HEK293 (cell line): ENCODE measurements around the gene TAOK3.

ENCODE experiments used
- CTCF ChIA-PET: fragments of 350-600 bp; formaldehyde crosslinking; extraction: SDS; loops from one replicate; lab custom pipeline; 2021; ENCODE audit warnings: antibody characterized with exemption; lab: Yijun Ruan, JAX
- POLR2A ChIA-PET: fragments of 300-600 bp; formaldehyde crosslinking; extraction: SDS; loops from one replicate; lab custom pipeline; 2020; ENCODE audit warnings: antibody characterized with exemption, inconsistent platforms; lab: Yijun Ruan, JAX
- H3K27ac ChIP-seq: fragments of 200-500 bp; sonication (Bioruptor generic); 2 replicates; pipeline ENCODE4 v1.5.1; 2014; ENCODE audit warnings: low read depth, low read length, control low read depth, inconsistent platforms; ENCODE audit errors: extremely low read depth
- H3K36me3 ChIP-seq, 2 experiments: fragments of 200-500 bp in 1 of 2; sonication (Bioruptor generic) in 1 of 2; 1 replicate in 1 of 2; 2 replicates in 1 of 2; pipeline ENCODE4 v1.5.1; 2014 to 2017; ENCODE audit warnings: inconsistent platforms in 2 of 2, low read length in 2 of 2; ENCODE audit not compliant: control insufficient read depth in 2 of 2, insufficient read depth in 1 of 2
- H3K4me1 ChIP-seq: fragments of 200-500 bp; sonication (Bioruptor generic); 2 replicates; pipeline ENCODE4 v1.5.1; 2014; ENCODE audit warnings: mild to moderate bottlenecking, low read length, inconsistent platforms; ENCODE audit not compliant: control insufficient read depth, insufficient read depth
- H3K4me3 ChIP-seq: 2 replicates; pipeline ENCODE4 v1.5.1; 2011; ENCODE audit warnings: low read depth, mild to moderate bottlenecking, control low read depth, low read length, moderate library complexity
- H3K9me3 ChIP-seq: fragments of 200-500 bp; sonication (Bioruptor generic); 2 replicates; pipeline ENCODE4 v1.5.1; 2014; ENCODE audit warnings: low read depth, low read length, inconsistent platforms; ENCODE audit not compliant: control insufficient read depth, insufficient read depth
- KLF16 ChIP-seq: fragments of 450-650 bp; formaldehyde crosslinking; IDR thresholded peaks from 2 replicates; pipeline ENCODE4 v1.5.1; 2017; ENCODE audit warnings: missing biosample characterization, missing genetic modification characterization
- MYNN ChIP-seq: fragments of 450-650 bp; formaldehyde crosslinking; IDR thresholded peaks from 2 replicates; pipeline ENCODE4 v1.5.1; 2016; ENCODE audit warnings: missing biosample characterization, missing genetic modification characterization, borderline replicate concordance
- ZBTB48 ChIP-seq: fragments of 450-650 bp; formaldehyde crosslinking; IDR thresholded peaks from 2 replicates; pipeline ENCODE4 v1.5.1; 2016; ENCODE audit warnings: missing biosample characterization, missing genetic modification characterization
- ZNF214 ChIP-seq: fragments of 450-650 bp; formaldehyde crosslinking; IDR thresholded peaks from 2 replicates; pipeline ENCODE4 v1.5.1; 2017; ENCODE audit warnings: missing biosample characterization, mild to moderate bottlenecking, missing genetic modification characterization, borderline replicate concordance
- TF ChIP-seq, protein P1 (sequence below): fragments of 450-650 bp; formaldehyde crosslinking; IDR thresholded peaks from 2 replicates; pipeline ENCODE4 v1.5.1; 2016; ENCODE audit warnings: missing biosample characterization, missing genetic modification characterization
- TF ChIP-seq, protein P2 (sequence below): fragments of 450-650 bp; formaldehyde crosslinking; IDR thresholded peaks from 2 replicates; pipeline ENCODE4 v1.5.1; 2016; ENCODE audit warnings: missing biosample characterization, missing genetic modification characterization
- TF ChIP-seq, protein P3 (sequence below): fragments of 450-650 bp; formaldehyde crosslinking; IDR thresholded peaks from 2 replicates; pipeline ENCODE4 v1.5.1; 2016; ENCODE audit warnings: missing biosample characterization, missing genetic modification characterization
- TF ChIP-seq, protein P4 (sequence below): fragments of 450-650 bp; formaldehyde crosslinking; IDR thresholded peaks from 2 replicates; pipeline ENCODE4 v1.5.1; 2016; ENCODE audit warnings: missing biosample characterization, missing genetic modification characterization
- TF ChIP-seq, protein P5 (sequence below): fragments of 450-650 bp; formaldehyde crosslinking; IDR thresholded peaks from 2 replicates; pipeline ENCODE4 v1.5.1; 2016; ENCODE audit warnings: missing biosample characterization, missing genetic modification characterization
- TF ChIP-seq, protein P6 (sequence below): fragments of 450-650 bp; formaldehyde crosslinking; conservative IDR thresholded peaks from 2 replicates; pipeline ENCODE4 v1.5.1; 2016; ENCODE audit warnings: low read depth, missing biosample characterization, missing genetic modification characterization

TAOK3 gene

DNA sequence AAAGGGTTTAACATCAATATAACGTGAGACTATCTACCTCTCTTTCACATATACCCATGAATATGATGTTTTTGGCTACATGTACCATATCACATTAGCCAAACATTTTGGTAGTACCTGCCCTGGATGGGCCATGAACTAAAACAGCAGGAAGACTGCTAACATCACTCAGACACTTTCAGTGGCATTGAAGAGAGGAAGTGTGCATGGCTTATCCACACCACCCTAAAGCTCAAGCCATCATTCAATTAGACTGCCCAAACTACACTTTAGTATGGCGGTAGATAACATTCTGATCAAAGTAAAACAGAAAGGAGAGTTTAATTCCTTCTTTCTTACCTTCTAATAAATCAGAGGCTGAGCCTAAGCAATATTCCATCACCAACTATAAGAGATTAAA lies 133.8 kb downstream of the TAOK3 start:
- TF ChIP-seq KLF16 (tag by site-specific recombination), result no peak
- TF ChIP-seq, protein P1, sequence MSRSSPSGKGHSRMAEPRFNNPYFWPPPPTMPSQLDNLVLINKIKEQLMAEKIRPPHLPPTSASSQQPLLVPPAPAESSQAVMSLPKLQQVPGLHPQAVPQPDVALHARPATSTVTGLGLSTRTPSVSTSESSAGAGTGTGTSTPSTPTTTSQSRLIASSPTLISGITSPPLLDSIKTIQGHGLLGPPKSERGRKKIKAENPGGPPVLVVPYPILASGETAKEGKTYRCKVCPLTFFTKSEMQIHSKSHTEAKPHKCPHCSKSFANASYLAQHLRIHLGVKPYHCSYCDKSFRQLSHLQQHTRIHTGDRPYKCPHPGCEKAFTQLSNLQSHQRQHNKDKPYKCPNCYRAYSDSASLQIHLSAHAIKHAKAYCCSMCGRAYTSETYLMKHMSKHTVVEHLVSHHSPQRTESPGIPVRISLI (tag by site-specific recombination), result no peak
- TF ChIP-seq, protein P2, sequence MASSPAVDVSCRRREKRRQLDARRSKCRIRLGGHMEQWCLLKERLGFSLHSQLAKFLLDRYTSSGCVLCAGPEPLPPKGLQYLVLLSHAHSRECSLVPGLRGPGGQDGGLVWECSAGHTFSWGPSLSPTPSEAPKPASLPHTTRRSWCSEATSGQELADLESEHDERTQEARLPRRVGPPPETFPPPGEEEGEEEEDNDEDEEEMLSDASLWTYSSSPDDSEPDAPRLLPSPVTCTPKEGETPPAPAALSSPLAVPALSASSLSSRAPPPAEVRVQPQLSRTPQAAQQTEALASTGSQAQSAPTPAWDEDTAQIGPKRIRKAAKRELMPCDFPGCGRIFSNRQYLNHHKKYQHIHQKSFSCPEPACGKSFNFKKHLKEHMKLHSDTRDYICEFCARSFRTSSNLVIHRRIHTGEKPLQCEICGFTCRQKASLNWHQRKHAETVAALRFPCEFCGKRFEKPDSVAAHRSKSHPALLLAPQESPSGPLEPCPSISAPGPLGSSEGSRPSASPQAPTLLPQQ (tag by site-specific recombination), result no peak
- TF ChIP-seq, protein P3, sequence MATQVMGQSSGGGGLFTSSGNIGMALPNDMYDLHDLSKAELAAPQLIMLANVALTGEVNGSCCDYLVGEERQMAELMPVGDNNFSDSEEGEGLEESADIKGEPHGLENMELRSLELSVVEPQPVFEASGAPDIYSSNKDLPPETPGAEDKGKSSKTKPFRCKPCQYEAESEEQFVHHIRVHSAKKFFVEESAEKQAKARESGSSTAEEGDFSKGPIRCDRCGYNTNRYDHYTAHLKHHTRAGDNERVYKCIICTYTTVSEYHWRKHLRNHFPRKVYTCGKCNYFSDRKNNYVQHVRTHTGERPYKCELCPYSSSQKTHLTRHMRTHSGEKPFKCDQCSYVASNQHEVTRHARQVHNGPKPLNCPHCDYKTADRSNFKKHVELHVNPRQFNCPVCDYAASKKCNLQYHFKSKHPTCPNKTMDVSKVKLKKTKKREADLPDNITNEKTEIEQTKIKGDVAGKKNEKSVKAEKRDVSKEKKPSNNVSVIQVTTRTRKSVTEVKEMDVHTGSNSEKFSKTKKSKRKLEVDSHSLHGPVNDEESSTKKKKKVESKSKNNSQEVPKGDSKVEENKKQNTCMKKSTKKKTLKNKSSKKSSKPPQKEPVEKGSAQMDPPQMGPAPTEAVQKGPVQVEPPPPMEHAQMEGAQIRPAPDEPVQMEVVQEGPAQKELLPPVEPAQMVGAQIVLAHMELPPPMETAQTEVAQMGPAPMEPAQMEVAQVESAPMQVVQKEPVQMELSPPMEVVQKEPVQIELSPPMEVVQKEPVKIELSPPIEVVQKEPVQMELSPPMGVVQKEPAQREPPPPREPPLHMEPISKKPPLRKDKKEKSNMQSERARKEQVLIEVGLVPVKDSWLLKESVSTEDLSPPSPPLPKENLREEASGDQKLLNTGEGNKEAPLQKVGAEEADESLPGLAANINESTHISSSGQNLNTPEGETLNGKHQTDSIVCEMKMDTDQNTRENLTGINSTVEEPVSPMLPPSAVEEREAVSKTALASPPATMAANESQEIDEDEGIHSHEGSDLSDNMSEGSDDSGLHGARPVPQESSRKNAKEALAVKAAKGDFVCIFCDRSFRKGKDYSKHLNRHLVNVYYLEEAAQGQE (tag by site-specific recombination), result no peak
- no peaks in the 10 kb centered on the region for H3K9me3 ChIP-seq
- H3K27ac ChIP-seq, result no peak overlapping the region
- ChIA-PET CTCF (no interaction called here), POLR2A (no interaction called here)
- H3K4me1 ChIP-seq, result no peaks in the 10 kb centered on the region
- peaks cover 0 to 6% of the 10 kb centered on the region in 2 experiments; a peak in 2 of 3 replicates for H3K36me3 ChIP-seq
- no peak overlapping the region for H3K4me3 ChIP-seq

DNA sequence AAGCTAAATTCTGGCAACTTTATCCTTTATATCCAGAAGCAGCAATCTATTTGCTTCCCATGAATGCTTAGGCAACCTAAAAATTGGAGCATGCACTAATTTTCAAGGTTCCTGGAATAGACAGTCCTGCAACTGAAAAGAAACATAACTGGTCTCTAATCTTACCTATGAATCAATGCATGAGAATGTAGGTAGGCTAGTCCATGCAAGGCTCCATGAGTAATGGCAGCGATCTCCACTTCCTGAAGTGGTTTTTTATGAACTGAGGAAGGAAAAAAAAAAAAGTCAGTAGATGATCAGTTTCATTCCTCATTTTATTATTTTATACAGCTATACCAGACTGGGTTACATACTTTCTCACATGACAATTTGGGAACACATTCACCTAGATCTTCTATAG lies 134.8 kb downstream of the TAOK3 start:
- Histone ChIP-seq H3K36me3 (peaks cover 0 to 6% of the 10 kb centered on the region in 2 experiments; a peak in 2 of 3 replicates), H3K4me3 (no peak overlapping the region), H3K4me1 (no peaks in the 10 kb centered on the region), H3K27ac (no peak overlapping the region), H3K9me3 (no peaks in the 10 kb centered on the region)
- ChIA-PET POLR2A (no interaction called here), CTCF (no interaction called here)
- TF ChIP-seq ZNF214 (no peak), MYNN (no peak), ZBTB48 (tag by site-specific recombination) (no peak)
- TF ChIP-seq, protein P4, sequence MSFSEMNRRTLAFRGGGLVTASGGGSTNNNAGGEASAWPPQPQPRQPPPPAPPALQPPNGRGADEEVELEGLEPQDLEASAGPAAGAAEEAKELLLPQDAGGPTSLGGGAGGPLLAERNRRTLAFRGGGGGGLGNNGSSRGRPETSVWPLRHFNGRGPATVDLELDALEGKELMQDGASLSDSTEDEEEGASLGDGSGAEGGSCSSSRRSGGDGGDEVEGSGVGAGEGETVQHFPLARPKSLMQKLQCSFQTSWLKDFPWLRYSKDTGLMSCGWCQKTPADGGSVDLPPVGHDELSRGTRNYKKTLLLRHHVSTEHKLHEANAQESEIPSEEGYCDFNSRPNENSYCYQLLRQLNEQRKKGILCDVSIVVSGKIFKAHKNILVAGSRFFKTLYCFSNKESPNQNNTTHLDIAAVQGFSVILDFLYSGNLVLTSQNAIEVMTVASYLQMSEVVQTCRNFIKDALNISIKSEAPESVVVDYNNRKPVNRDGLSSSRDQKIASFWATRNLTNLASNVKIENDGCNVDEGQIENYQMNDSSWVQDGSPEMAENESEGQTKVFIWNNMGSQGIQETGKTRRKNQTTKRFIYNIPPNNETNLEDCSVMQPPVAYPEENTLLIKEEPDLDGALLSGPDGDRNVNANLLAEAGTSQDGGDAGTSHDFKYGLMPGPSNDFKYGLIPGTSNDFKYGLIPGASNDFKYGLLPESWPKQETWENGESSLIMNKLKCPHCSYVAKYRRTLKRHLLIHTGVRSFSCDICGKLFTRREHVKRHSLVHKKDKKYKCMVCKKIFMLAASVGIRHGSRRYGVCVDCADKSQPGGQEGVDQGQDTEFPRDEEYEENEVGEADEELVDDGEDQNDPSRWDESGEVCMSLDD (tag by site-specific recombination), result no peak
- TF ChIP-seq, protein P5, sequence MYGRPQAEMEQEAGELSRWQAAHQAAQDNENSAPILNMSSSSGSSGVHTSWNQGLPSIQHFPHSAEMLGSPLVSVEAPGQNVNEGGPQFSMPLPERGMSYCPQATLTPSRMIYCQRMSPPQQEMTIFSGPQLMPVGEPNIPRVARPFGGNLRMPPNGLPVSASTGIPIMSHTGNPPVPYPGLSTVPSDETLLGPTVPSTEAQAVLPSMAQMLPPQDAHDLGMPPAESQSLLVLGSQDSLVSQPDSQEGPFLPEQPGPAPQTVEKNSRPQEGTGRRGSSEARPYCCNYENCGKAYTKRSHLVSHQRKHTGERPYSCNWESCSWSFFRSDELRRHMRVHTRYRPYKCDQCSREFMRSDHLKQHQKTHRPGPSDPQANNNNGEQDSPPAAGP (tag by site-specific recombination), result no peak
- TF ChIP-seq, protein P6, sequence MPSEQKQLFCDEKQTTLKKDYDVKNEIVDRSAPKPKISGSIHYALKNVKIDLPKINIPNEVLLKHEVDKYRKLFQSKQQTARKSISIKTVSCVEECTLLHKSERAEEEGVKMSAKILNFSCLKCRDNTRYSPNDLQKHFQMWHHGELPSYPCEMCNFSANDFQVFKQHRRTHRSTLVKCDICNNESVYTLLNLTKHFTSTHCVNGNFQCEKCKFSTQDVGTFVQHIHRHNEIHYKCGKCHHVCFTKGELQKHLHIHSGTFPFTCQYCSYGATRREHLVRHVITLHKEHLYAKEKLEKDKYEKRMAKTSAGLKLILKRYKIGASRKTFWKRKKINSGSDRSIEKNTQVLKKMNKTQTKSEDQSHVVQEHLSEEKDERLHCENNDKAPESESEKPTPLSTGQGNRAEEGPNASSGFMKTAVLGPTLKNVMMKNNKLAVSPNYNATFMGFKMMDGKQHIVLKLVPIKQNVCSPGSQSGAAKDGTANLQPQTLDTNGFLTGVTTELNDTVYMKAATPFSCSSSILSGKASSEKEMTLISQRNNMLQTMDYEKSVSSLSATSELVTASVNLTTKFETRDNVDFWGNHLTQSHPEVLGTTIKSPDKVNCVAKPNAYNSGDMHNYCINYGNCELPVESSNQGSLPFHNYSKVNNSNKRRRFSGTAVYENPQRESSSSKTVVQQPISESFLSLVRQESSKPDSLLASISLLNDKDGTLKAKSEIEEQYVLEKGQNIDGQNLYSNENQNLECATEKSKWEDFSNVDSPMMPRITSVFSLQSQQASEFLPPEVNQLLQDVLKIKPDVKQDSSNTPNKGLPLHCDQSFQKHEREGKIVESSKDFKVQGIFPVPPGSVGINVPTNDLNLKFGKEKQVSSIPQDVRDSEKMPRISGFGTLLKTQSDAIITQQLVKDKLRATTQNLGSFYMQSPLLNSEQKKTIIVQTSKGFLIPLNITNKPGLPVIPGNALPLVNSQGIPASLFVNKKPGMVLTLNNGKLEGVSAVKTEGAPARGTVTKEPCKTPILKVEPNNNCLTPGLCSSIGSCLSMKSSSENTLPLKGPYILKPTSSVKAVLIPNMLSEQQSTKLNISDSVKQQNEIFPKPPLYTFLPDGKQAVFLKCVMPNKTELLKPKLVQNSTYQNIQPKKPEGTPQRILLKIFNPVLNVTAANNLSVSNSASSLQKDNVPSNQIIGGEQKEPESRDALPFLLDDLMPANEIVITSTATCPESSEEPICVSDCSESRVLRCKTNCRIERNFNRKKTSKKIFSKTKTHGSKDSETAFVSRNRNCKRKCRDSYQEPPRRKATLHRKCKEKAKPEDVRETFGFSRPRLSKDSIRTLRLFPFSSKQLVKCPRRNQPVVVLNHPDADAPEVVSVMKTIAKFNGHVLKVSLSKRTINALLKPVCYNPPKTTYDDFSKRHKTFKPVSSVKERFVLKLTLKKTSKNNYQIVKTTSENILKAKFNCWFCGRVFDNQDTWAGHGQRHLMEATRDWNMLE, result no peak
